Measurements from ENCODE around the gene SIX4. TPM values are rescaled to one million over a fixed set of nuclear protein-coding genes. Genes with fewer than 3 reads are reported as not detected.
A peak's percentile ranks its signal among the peaks of the same experiment; 100 is the strongest.

Gene SIX4
- total and polyA plus RNA-seq, 10 of the 15 experiments (the other 5 are each of a cell fraction or from before 2014, with no cell fraction given), result 0.04 to 0.26 (median 0.06) TPM; not detected in 5

- Histone ChIP-seq H3K9ac (ENCODE audit: control insufficient read depth, insufficient read depth, low read length) (peak within 1 kb of the TSS; percentile 94), H3K4me2 (ENCODE audit: control insufficient read depth, insufficient read depth) (peak within 1 kb of the TSS; percentile 64), H2AFZ (ENCODE audit: control insufficient read depth, low read depth, low read length) (peak within 1 kb of the TSS; percentile 98), H3K4me3 (peak within 1 kb of the TSS; percentile 85), H4K20me1 (ENCODE audit: control insufficient read depth, insufficient read depth) (no peaks in the 10 kb centered on the region), H3K4me1 (ENCODE audit: control insufficient read depth, insufficient read depth, low read length) (no peaks in the 10 kb centered on the region), H3K9me3 (replicated peaks; ENCODE audit: control insufficient read depth, insufficient read depth, low read length) (no peaks in the 10 kb centered on the region), H3K79me2 (ENCODE audit: control insufficient read depth, insufficient read depth, low read length) (peaks cover 15% of the 10 kb centered on the region), H3K27me3 (replicated peaks in 1 of 2; ENCODE audit: control insufficient read depth in 2 of 2, insufficient read depth in 2 of 2, low read length in 1 of 2) (peaks cover 0 to 3% of the 10 kb centered on the region in 2 experiments; a peak in 1 of 4 replicates), H3K36me3 (ENCODE audit: control insufficient read depth in 2 of 2, insufficient read depth in 2 of 2, low read length in 1 of 2) (no peaks in the 10 kb centered on the region), H3K27ac (ENCODE audit: control insufficient read depth, insufficient read depth) (peak within 1 kb of the TSS; percentile 56)
- intact Hi-C loops (cut with micrococcal nuclease; ENCODE audit: unreplicated experiment) (loop anchor here (10.0 kb wide), 1 partner anchor 290 kb away; no protein-coding TSS in a partner anchor), in situ Hi-C loops (cut with MboI) (no loop called here)
- ChIA-PET SMC1A (ENCODE audit: uncharacterized antibody, unreplicated experiment) (interaction anchor here (0.7 to 2.2 kb wide), 5 partner anchors 13 to 129 kb away, joined by 3 to 7 read pairs (median 3); no protein-coding TSS in a partner anchor), RAD21 (ENCODE audit: unreplicated experiment) (interaction anchor here (1.2 kb wide), 1 partner anchor 19 kb away, joined by 3 read pairs; no protein-coding TSS in a partner anchor), POLR2A (interaction anchor here (1.2 kb wide), 1 partner anchor 19 kb away, joined by 3 read pairs; no protein-coding TSS in a partner anchor), CTCF (no interaction called here)
- peak; percentile 93 for FAIRE-seq
- DNase-seq (ENCODE audit: low read depth, low spot score), result peak; percentile 56
- BruUV-seq (replicated peaks), result TSS peak; percentile 83
- ATAC-seq, result peak; percentile 95
- 4% methylated on average over 33 of the region's 33 CpGs for WGBS (ENCODE audit: insufficient coverage, insufficient replicate concordance, low lambda C conversion rate, missing lambda C conversion rate)
- TF ChIP-seq NBN (IDR thresholded peaks at IDR 0.05) (peak; percentile 88), TCF12 (IDR thresholded peaks at IDR 0.05; ENCODE audit: low read depth, low read length) (peak; percentile 72), EGR1 (IDR thresholded peaks at IDR 0.05; ENCODE audit: borderline replicate concordance in 1 of 2, low read depth in 2 of 2, low read length in 2 of 2) (peak in 1 of 2 experiments; percentile 61; a peak in 2 of 3 replicates), SMARCA5 (IDR thresholded peaks at IDR 0.05) (peak; percentile 95), SMAD1 (IDR thresholded peaks at IDR 0.05; ENCODE audit: low read depth, partially characterized antibody) (peak; percentile 37), SRF (IDR thresholded peaks at IDR 0.05; ENCODE audit: low read depth in 2 of 2, low read length in 2 of 2) (peak in 1 of 2 experiments; percentile 89; a peak in 2 of 4 replicates), E2F8 (IDR thresholded peaks at IDR 0.05; ENCODE audit: low read depth, partially characterized antibody) (no peak), CHD4 (IDR thresholded peaks at IDR 0.05) (no peak), LARP7 (IDR thresholded peaks at IDR 0.05) (peak; percentile 75), SMC3 (IDR thresholded peaks at IDR 0.05; ENCODE audit: borderline replicate concordance, low read length) (peak; percentile 28; the same call in 1 of the 2 replicates), CREM (IDR thresholded peaks at IDR 0.05; ENCODE audit: low read depth) (peak; percentile 72), POLR2AphosphoS5 (IDR thresholded peaks at IDR 0.05; ENCODE audit: low read length) (peak; percentile 91), NFYB (IDR thresholded peaks at IDR 0.05; ENCODE audit: insufficient read depth, low read depth, low read length) (0 out of 2 replicates have a peak, but pooled peaks have one; percentile 8), MEF2A (IDR thresholded peaks at IDR 0.05; ENCODE audit: insufficient read depth, low read depth, low read length) (0 out of 2 replicates have a peak, but pooled peaks have one; percentile 48), ATF3 (IDR thresholded peaks at IDR 0.05; ENCODE audit: borderline replicate concordance, extremely low read depth, low read depth, low read length) (no peak), NRF1 (conservative IDR thresholded peaks at IDR 0.05; ENCODE audit: low read depth, low read length) (no peak), CBX5 (IDR thresholded peaks at IDR 0.05; ENCODE audit: low read depth) (peak; percentile 95), BCL3 (IDR thresholded peaks at IDR 0.05; ENCODE audit: borderline replicate concordance, insufficient read depth, low read depth, low read length, poor library complexity, severe bottlenecking) (no peak)
These were observed 10.5 kb upstream of the SIX4 start, which contains the start of gene MNAT1 for GRCh38 chr14:60734465-60735242. MNAT1 (plus strand) TSS chr14:60734761; CDS start chr14:60734863, 102 bp downstream.

Data from GM12878 (cell line).